GM10248 (cell line): Measurements from ENCODE around the gene WDR55.
"Not testable (repeated sequence)": the region's sequence is repeated elsewhere in the genome, so short reads cannot be mapped to it uniquely, and the experiment has no call there.

Experiments
- CTCF ChIA-PET: fragments of 300-600 bp; sonication (Branson Sonifier 250); formaldehyde crosslinking; extraction: SDS; loops from one replicate; lab custom pipeline; 2021; ENCODE audit warnings: antibody characterized with exemption; lab: Yijun Ruan, JAX
- POLR2A ChIA-PET: fragments of 350-650 bp; sonication (Branson Sonifier 250); formaldehyde crosslinking; extraction: SDS; loops from one replicate; lab custom pipeline; 2020; ENCODE audit warnings: antibody characterized with exemption; lab: Yijun Ruan, JAX
- DNase-seq: peaks from one replicate; pipeline ENCODE4 v3.0.0; 2012; ENCODE audit errors: extremely low spot score
- CTCF ChIP-seq: IDR thresholded peaks from 2 replicates; pipeline ENCODE4 v1.5.1; 2012; ENCODE audit warnings: mild to moderate bottlenecking, low read depth; ENCODE audit errors: extremely low read depth, missing control alignments, control extremely low read depth

The WDR55 gene

DNA sequence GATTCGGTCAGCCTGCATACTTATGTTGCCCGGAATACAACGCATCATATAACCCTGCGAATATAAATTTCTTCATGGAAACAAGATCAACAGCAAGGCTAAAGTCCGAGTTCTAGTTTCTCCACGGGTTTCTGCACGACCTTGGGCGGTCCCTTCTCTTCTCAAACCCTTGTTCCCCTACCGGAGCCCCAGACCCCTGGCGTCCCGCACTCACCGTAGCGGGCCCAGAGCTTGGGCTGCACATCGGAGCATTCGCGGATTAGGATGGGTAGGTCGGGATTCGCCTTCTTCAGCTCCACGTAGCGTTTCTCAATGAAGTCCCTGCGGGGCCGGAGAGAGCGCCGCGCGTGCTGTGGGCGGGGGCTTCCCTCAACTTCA lies 17.7 kb upstream of the WDR55 start:
- ChIA-PET POLR2A (interaction anchor here (0.9 to 2.1 kb wide), 11 partner anchors 8 to 245 kb away, joined by 3 to 14 read pairs (median 4); partner anchors contain the start of genes ANKHD1, CD14, HARS1 and HARS2), CTCF (interaction anchor here (0.8 to 3.7 kb wide), 14 partner anchors 8 to 920 kb away, joined by 3 to 18 read pairs (median 3); partner anchors contain the start of genes ANKHD1 and WDR55)
- no peak for DNase-seq
- no peak for TF ChIP-seq CTCF

DNA sequence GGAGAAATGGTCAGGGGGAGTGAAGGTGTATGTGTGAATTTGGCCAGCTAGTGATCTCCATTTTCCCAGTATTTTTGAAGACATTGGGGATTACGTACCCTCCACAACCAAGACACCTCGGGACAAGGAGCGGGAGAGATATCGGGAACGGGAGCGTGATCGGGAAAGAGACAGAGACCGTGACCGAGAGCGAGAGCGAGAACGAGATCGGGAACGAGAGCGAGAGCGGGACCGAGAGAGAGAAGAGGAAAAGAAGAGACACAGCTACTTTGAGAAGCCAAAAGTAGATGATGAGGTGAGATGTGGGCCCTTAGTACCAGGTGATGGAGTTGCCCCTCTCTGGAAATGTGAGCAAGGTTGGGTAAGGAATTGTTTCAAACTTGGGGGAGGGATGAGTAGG lies 5.8 kb upstream of the WDR55 start:
- no peak for TF ChIP-seq CTCF
- DNase-seq = no peak
- ChIA-PET POLR2A (interaction anchor here (0.7 kb wide), 1 partner anchor 11 kb away, joined by 3 read pairs; the partner anchor contains the start of genes IK and NDUFA2), CTCF (interaction anchor here (1.1 to 1.4 kb wide), 2 partner anchors 10 to 287 kb away, joined by 3 to 4 read pairs; no protein-coding TSS in a partner anchor)

DNA sequence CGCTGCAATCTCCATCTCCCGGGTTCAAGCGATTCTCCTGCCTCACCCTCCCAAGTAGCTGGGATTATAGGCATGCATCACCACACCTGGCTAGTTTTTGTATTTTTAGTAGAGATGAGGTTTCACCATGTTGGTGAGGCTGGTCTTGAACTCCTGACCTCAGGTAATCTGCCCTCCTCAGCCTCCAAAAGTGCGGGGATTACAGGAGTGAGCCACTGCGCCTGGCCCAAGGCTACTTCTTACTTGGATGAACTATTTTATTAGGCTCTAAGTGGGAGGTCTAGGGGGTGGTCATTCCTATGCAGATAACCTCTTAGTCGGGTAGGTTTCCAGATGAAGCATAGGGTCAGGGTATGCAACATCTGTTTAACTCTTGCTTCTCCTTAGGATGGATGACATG lies 4.3 kb upstream of the WDR55 start:
- POLR2A ChIA-PET, DNase-seq, CTCF ChIA-PET: not testable (repeated sequence)

- TF ChIP-seq CTCF = no peak
- DNase-seq = no peak
- ChIA-PET CTCF (interaction anchor here (1.8 to 4.5 kb wide), 3 partner anchors 11 to 25 kb away, joined by 4 to 16 read pairs (median 8); partner anchors contain the start of genes IK, NDUFA2 and TMCO6), POLR2A (interaction anchor here (2.9 kb wide), 1 partner anchor 16 kb away, joined by 10 read pairs; the partner anchor contains the start of genes IK and NDUFA2)
Measured at GRCh38 chr5:140664030-140664358, 710 bp upstream of the WDR55 start.

- POLR2A ChIA-PET = interaction anchor here (0.6 kb wide), 2 partner anchors 8 to 23 kb away, joined by 4 read pairs; partner anchors contain the start of gene IK
- DNase-seq, CTCF ChIA-PET: not testable (repeated sequence)
Measured at GRCh38 chr5:140671035-140671434, 6.3 kb downstream of the WDR55 start.

- POLR2A ChIA-PET = no interaction called here
- CTCF ChIA-PET = no interaction called here
- no peak for TF ChIP-seq CTCF
- DNase-seq = no peak
Measured at GRCh38 chr5:140671472-140672125, 6.9 kb downstream of the WDR55 start.

- ChIA-PET POLR2A (no interaction called here), CTCF (interaction anchor here (1.3 kb wide), 1 partner anchor 34 kb away, joined by 3 read pairs; no protein-coding TSS in a partner anchor)
- TF ChIP-seq CTCF = no peak
- DNase-seq = no peak
Measured at GRCh38 chr5:140672455-140673186, 7.9 kb downstream of the WDR55 start.
